Neural progenitor cell (in vitro differentiated cells): ENCODE measurements around the gene CHST8.

Experiments used
- EZH2 ChIP-seq: fragments of 200-600 bp; sonication (generic); IDR thresholded peaks from 2 replicates; pipeline ENCODE4 v1.6.1; 2017; ENCODE audit warnings: antibody characterized with exemption, mild to moderate bottlenecking, moderate library complexity
- EZH2phosphoT487 ChIP-seq: fragments of 200-600 bp; sonication (generic); IDR thresholded peaks from 2 replicates; pipeline ENCODE4 v1.6.1; 2017; ENCODE audit warnings: antibody characterized with exemption
- TF ChIP-seq, protein P1 (sequence below): fragments of 200-600 bp; sonication (generic); IDR thresholded peaks from 2 replicates; pipeline ENCODE4 v1.5.1; 2017; ENCODE audit warnings: antibody characterized with exemption, mild to moderate bottlenecking

DNA sequence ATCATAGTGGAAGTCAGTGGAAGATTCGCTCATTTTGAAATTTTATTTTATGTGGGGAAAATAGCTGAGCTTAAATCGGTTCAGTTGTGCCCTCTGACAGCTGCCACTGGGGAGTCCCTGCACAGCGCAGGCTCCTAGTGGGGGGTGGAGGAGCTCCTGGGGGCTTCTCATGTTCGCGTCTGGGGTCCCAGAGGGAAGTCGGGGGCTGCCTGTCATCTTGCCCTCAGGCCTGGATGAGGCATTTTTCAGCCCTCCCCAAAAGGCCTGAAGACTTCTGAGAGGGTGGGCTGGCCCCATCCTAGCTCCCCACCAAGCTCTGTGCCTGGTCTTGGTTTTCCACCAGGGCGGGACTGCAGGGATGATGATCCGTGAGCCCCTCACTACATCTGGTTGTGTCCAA lies 82.1 kb downstream of the CHST8 start:
- TF ChIP-seq, protein P1, sequence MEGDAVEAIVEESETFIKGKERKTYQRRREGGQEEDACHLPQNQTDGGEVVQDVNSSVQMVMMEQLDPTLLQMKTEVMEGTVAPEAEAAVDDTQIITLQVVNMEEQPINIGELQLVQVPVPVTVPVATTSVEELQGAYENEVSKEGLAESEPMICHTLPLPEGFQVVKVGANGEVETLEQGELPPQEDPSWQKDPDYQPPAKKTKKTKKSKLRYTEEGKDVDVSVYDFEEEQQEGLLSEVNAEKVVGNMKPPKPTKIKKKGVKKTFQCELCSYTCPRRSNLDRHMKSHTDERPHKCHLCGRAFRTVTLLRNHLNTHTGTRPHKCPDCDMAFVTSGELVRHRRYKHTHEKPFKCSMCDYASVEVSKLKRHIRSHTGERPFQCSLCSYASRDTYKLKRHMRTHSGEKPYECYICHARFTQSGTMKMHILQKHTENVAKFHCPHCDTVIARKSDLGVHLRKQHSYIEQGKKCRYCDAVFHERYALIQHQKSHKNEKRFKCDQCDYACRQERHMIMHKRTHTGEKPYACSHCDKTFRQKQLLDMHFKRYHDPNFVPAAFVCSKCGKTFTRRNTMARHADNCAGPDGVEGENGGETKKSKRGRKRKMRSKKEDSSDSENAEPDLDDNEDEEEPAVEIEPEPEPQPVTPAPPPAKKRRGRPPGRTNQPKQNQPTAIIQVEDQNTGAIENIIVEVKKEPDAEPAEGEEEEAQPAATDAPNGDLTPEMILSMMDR: no peak
- TF ChIP-seq EZH2 (no peak), EZH2phosphoT487 (no peak)
